H1 (cell line): ENCODE data around the gene ALG11.

Source experiments
- CBX8 ChIP-seq: fragments of 300-800, 300-1000 bp; sonication (generic); IDR thresholded peaks from 2 replicates; pipeline ENCODE4 v1.7.1; 2016; ENCODE audit warnings: low read depth, low read length, borderline replicate concordance
- EGR1 ChIP-seq: IDR thresholded peaks from 2 replicates; pipeline ENCODE4 v1.6.1; 2011; ENCODE audit warnings: low read depth, low read length, borderline replicate concordance
- EZH2 ChIP-seq: fragments of 200-600 bp; sonication (generic); IDR thresholded peaks from 2 replicates; pipeline ENCODE4 v1.7.1; 2012; ENCODE audit warnings: low read depth, mild to moderate bottlenecking, moderate library complexity, low read length, inconsistent platforms; ENCODE audit not compliant: severe bottlenecking
- FOSL1 ChIP-seq: IDR thresholded peaks from 2 replicates; pipeline ENCODE4 v1.6.1; 2011; ENCODE audit warnings: mild to moderate bottlenecking, low read depth, low read length, moderate library complexity; ENCODE audit not compliant: insufficient read depth
- GABPA ChIP-seq: IDR thresholded peaks from 2 replicates; pipeline ENCODE4 v1.6.1; 2011; ENCODE audit warnings: mild to moderate bottlenecking, low read length, moderate library complexity, borderline replicate concordance; ENCODE audit not compliant: insufficient read depth
- HDAC2 ChIP-seq, 2 experiments: fragments of 300-600 bp in 1 of 2; sonication (generic) in 1 of 2; IDR thresholded peaks; 2 replicates each; pipeline ENCODE4 v1.6.1; 2011 to 2012; ENCODE audit warnings: low read depth in 2 of 2, low read length in 2 of 2, mild to moderate bottlenecking in 2 of 2, moderate library complexity in 2 of 2, borderline replicate concordance in 1 of 2, inconsistent platforms in 1 of 2
- MAX ChIP-seq: IDR thresholded peaks from 2 replicates; pipeline ENCODE4 v1.6.1; 2012; ENCODE audit warnings: inconsistent platforms
- POLR2A ChIP-seq, 2 experiments: IDR thresholded peaks; 1 replicate in 1 of 2; 2 replicates in 1 of 2; pipeline ENCODE4 v1.6.1; 2011; ENCODE audit warnings: low read depth in 2 of 2, low read length in 2 of 2, mild to moderate bottlenecking in 2 of 2; ENCODE audit errors: control extremely low read depth in 1 of 2
- RFX5 ChIP-seq: IDR thresholded peaks from 2 replicates; pipeline ENCODE4 v1.6.1; 2011; ENCODE audit warnings: low read depth, low read length, improper control_type of control experiment, borderline replicate concordance
- RXRA ChIP-seq: IDR thresholded peaks from 2 replicates; pipeline ENCODE4 v1.6.1; 2011; ENCODE audit warnings: low read depth, mild to moderate bottlenecking, low read length, moderate library complexity; ENCODE audit not compliant: insufficient read depth
- SUZ12 ChIP-seq: fragments of 200-600 bp; sonication (generic); IDR thresholded peaks from 2 replicates; pipeline ENCODE4 v1.6.1; 2012; ENCODE audit warnings: mild to moderate bottlenecking, inconsistent platforms, low read length, moderate library complexity, mixed read lengths
- TCF12 ChIP-seq: IDR thresholded peaks from 2 replicates; pipeline ENCODE4 v1.6.1; 2011; ENCODE audit warnings: low read depth, mild to moderate bottlenecking, low read length
- YY1 ChIP-seq: IDR thresholded peaks from 2 replicates; pipeline ENCODE4 v1.6.1; 2011; ENCODE audit warnings: low read depth, mild to moderate bottlenecking, low read length
- TF ChIP-seq, protein P1 (sequence below), 3 experiments: IDR thresholded peaks; 1 replicate in 2 of 3; 2 replicates in 1 of 3; pipeline versions ENCODE4 v1.5.1 to v1.6.1; 2011; ENCODE audit warnings: low read length in 3 of 3, mild to moderate bottlenecking in 3 of 3, inconsistent platforms in 2 of 3, low read depth in 1 of 3, moderate library complexity in 1 of 3; ENCODE audit not compliant: insufficient read depth in 1 of 3; ENCODE audit errors: control extremely low read depth in 1 of 3

GRCh38 chr13:52053460-52053859 lies 41.3 kb downstream of the ALG11 start:
- TF ChIP-seq YY1 (no peak), MAX (no peak), HDAC2 (IDR thresholded peaks at IDR 0.05; ENCODE audit: borderline replicate concordance in 1 of 2, low read depth in 2 of 2, low read length in 2 of 2) (no peak), GABPA (no peak), POLR2A (IDR thresholded peaks at IDR 0.05; ENCODE audit: control extremely low read depth in 1 of 2, low read depth in 2 of 2, low read length in 2 of 2) (no peak), RFX5 (no peak), EGR1 (no peak), SUZ12 (no peak), EZH2 (no peak), TCF12 (no peak), FOSL1 (no peak), RXRA (no peak), CBX8 (no peak)
- TF ChIP-seq, protein P1, sequence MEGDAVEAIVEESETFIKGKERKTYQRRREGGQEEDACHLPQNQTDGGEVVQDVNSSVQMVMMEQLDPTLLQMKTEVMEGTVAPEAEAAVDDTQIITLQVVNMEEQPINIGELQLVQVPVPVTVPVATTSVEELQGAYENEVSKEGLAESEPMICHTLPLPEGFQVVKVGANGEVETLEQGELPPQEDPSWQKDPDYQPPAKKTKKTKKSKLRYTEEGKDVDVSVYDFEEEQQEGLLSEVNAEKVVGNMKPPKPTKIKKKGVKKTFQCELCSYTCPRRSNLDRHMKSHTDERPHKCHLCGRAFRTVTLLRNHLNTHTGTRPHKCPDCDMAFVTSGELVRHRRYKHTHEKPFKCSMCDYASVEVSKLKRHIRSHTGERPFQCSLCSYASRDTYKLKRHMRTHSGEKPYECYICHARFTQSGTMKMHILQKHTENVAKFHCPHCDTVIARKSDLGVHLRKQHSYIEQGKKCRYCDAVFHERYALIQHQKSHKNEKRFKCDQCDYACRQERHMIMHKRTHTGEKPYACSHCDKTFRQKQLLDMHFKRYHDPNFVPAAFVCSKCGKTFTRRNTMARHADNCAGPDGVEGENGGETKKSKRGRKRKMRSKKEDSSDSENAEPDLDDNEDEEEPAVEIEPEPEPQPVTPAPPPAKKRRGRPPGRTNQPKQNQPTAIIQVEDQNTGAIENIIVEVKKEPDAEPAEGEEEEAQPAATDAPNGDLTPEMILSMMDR (IDR thresholded peaks at IDR 0.05; ENCODE audit: control extremely low read depth in 1 of 3, insufficient read depth in 1 of 3, low read depth in 1 of 3, low read length in 3 of 3) = no peak
